8988T (cell line): ENCODE results near the gene LRP1B.

ENCODE experiments used
- DNase-seq: peaks from one replicate; pipeline ENCODE4 v3.0.0; 2011

The LRP1B gene

DNA sequence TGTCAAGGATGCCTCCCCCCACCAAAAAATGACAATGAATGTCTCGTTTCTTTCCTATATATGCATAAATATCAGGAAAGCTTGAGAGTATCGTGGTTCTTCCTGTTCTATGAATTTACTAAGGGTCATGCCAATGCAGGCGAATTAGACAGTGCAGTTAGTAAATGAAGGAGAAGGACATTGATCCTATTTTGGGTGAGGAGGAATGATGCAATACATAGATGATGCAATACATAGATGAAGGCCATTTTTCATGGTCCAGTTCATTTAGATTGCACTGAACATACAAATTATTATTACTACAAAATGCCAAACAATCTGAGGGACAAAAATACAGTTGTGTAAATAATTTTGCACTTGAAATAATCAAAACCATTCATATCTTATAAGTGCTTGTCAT, 1265.0 kb downstream of the LRP1B start:
- no peak for DNase-seq

GRCh38 chr2:140863713-140864112, 1267.1 kb downstream of the LRP1B start:
- DNase-seq: no peak

DNA sequence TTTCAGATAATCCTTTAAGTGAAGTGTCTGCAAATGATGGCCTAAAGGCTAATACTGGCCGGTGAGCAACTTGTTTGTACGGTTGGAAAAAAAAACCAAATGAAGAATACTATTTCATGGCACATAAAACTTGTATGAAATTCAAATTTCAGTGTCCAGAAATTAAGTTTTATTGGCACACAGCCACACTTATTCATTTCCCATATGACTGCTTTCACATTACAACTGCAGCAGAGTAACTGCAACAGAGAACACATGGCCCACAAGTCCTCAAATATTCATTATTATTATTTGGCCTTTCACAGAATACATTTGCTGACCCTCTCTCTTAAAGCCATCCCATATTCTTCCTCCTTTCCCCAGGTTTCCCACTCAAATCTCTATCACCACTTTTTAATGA, 1268.6 kb downstream of the LRP1B start:
- no peak for DNase-seq

- DNase-seq: no peak
Observed at GRCh38 chr2:140861666-140862065, 1269.2 kb downstream of the LRP1B start.

- no peak for DNase-seq
Observed at GRCh38 chr2:140855471-140855870, 1275.3 kb downstream of the LRP1B start.

GRCh38 chr2:140851258-140851981, 1279.4 kb downstream of the LRP1B start:
- DNase-seq: no peak

DNA sequence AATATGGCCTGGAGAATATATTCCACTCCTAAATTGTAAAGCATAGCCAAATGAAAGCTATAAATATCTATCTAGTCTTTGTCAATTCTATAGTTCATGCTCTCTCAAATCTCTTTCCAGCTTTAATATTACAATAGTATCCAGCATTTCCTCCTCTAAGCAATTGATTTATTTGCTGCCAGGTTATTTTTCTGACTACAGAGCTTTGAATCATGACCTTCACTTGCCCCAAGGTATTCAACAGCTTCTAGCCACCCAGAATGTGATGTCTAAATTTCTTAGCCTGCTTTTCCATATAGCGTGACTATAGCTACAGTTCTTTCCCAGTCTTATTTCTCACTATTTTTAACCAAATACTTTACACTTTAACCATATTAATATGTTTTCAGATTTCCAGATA, 1287.6 kb downstream of the LRP1B start:
- DNase-seq: no peak

- no peak for DNase-seq
Observed at GRCh38 chr2:140842110-140842509, 1288.7 kb downstream of the LRP1B start.

DNA sequence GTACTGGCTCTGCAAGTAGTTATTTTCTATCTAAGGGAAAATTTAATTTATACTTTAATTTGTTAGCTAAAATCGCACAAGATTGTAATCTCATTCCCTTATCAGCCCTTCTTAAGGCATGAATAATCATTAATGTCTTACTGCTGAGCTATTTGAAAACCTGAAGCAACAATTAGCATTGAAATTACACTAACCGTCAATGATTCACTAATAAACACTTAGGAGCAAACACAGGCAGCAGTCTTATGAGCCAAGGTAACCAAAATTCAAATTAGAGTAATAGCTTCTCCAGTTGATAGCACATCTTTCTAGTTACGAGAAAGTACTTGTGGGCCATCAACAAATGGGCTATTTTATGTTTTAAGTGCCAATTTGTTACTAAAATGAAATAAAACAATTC, 1289.7 kb downstream of the LRP1B start:
- no peak for DNase-seq

DNA sequence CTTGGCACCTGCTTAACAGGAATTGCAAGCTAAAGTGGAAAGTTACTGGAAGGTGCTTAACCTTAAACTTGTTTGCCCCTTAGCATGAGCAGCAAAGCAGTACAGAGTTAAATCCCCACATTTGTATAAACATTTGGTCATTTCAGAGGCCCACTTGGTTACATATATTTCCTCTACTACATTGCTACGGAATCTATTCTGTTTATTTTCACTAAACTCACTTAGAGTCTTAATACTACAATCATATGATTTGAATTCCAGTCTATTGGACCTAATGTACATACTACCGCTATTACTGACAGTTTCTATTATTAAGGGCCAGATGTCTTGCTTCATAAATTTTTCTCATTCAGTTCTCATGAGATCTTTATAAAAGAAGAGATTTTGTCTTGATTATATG, 1294.0 kb downstream of the LRP1B start:
- no peak for DNase-seq

DNA sequence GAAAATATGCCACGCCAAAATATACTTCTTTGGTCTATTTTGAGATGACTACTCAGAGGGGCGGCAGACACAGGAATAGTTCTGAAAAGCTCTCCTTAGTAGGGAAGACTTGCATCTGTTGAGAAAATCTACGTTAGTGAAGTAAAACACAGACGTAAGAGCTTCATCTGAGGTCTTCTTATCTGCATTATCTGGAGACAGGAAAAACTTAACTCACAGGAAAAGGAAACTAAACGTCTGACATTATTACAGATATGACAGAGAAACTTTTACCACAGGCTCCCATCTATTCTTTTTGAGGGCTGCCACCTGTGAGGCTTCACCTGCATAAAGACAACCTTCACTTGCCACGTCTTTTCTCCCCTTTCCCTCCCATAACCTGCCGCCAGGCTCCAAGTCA, 1295.7 kb downstream of the LRP1B start:
- no peak for DNase-seq

- no peak for DNase-seq
Observed at GRCh38 chr2:140814141-140814540, 1316.7 kb downstream of the LRP1B start.

GRCh38 chr2:140808820-140809219, 1322.0 kb downstream of the LRP1B start:
- DNase-seq: no peak

DNA sequence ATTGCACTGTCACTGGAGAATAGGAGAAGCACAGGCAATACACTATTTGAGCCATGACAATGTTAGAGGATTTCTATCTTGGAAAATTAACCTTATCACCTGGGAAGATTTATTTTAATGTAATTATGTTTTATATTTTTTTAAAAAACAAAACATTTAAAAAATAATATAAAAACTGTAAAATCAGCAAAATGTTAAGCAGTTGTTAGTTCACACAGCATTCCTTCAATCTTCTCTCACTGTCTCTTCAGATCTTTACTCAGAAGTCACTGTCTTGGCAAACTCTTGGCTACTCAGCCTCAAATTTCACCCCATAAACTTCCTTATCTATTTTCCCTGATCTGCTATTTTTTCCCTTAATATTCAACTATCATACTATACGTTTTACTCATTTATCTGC, 1322.6 kb downstream of the LRP1B start:
- no peak for DNase-seq

- no peak for DNase-seq
Observed at GRCh38 chr2:140804700-140805260, 1326.0 kb downstream of the LRP1B start.

- no peak for DNase-seq
Observed at GRCh38 chr2:140801311-140801710, 1329.5 kb downstream of the LRP1B start.

DNA sequence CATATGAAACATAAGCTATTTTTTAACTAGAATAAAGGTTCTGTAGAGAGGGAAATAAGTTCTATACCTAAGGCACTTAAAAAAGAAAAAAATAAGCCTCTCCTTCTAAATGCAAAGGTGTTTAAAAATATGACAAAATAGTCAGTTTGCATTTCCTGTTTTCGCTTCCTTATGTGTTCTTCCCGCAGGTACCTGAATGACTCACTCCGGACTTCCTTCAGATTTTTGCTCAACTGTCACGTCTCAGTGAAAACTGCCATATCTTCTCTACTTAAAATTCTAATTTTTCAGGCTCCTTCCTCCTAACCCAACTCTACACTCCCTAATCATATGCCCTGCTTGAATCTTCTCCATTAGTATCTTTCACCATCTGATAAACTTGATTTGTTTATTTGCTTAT, 1333.1 kb downstream of the LRP1B start:
- no peak for DNase-seq

DNA sequence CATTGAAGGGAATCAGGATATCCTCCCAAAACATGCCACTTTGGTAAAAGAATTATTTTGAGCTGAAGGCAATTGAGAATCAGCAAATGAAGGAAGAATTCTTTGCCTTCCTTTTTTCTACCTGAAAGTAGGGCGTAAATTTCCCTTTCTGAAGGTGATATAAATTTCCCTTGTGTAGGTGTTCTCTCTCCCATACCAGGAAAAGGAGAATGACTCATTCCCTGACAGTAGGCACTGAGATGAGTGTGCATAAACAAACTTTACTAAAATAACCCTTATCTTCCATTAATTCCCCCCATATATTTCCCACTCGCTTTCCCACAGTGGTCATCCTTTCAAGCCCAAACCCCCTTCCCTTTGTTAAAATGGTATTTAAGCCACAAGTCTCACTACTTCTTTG, 1339.0 kb downstream of the LRP1B start:
- DNase-seq: no peak

DNA sequence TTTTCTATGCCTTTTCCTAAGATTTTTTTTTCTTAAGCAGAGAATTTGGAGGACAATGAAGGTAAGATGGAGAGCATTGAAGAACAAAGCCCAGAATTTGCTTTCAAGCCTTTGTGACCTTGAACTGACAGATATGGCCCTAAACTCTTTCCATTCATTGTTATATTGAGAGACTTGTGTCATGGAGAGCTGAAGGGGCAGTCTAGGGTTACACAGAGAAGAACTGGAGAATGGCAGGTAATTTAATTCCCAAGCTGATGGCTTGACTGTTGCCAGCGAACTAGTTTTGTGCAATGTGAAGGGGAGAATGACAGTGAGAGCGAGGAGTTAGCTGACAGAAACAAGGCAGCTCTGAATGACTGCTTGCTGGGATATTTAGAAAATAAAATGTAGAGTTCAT, 1344.2 kb downstream of the LRP1B start:
- no peak for DNase-seq

GRCh38 chr2:140775411-140775810, 1355.4 kb downstream of the LRP1B start:
- DNase-seq: no peak

DNA sequence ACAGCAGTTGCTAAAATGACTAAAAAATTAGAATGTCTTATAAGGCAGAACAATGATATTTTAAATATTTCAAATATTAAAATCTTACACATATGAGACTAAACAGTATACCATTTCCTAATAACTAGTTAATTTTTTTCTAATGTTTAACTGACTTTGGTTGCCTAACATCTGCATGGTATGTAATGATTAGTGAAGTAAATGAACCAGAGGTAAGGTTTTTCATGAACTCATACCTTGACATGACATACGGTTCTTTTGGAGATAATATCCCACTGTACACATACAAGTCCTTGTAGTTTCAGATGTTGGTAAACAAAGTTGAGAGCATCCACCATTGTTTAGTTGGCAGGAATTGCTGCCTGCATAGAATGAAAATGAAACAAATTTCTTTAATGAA, 1360.2 kb downstream of the LRP1B start:
- DNase-seq: no peak

DNA sequence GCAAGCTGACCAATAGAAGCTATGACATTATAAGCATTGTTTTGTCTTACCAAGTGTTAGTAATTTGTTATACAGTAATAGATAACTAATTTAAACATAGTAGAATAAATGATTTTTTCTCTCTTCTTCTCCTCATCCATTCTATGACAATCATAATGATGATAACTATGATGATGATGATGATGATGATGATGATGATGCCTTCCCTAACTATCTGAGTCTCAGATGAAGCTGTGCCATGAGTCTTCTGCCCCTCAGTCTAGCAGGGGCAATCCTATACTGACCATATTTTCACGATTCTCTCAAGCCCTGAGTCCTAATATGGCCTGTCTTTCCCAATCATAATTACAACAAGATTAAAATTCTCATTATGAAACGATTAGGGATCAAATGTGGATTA, 1369.0 kb downstream of the LRP1B start:
- DNase-seq: no peak

DNA sequence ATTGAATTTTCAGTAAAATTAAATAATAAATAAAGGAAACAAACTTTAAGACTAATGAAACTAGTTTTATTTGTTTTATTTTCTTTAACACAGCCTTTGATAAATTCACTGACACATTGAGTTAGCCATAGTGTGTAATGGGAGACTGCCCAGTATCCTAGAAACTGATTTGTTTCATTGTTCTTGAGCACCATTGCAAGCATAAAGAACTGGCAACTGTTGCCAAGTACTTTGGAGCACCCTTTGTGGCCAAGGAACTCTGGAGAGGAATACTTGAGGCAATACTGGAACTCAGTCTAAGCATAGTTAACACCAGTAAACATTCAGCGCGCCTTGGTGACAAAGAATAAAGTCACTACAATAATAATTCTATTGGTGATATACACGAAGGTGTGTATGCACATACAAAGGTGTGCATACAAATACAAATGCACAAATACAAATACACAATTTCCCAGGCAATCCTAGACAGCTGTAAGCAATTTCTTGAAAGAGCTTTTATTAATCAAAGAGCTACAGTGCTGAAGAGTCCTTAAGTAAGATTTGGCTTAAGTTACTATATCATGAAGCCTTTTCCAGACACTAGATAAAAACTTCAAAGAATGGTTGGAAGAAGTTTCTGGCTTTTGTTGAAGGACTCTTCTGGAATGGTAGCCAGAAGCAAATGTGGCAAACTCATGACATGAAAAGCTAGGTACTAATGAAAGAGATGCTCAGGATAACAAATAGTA, 1371.2 kb downstream of the LRP1B start:
- DNase-seq: no peak

DNA sequence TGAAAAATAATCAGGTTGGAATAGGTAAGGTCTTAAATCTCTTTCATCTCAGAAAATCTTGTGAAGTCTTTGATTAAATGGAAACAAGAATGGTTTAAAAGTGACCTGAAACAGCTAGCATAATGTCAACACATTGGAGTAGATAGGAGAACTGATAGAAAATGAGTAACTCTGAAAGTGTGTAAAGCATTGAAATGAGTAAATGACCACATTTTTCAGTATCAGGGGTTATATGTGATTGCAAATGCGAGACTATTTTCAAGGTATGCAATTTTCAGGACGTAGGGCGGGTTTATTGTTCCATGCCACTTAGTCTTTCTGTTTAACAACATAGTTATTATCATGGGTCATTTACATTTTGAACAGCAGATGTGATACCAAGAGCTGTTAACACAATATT, 1383.2 kb downstream of the LRP1B start:
- no peak for DNase-seq

DNA sequence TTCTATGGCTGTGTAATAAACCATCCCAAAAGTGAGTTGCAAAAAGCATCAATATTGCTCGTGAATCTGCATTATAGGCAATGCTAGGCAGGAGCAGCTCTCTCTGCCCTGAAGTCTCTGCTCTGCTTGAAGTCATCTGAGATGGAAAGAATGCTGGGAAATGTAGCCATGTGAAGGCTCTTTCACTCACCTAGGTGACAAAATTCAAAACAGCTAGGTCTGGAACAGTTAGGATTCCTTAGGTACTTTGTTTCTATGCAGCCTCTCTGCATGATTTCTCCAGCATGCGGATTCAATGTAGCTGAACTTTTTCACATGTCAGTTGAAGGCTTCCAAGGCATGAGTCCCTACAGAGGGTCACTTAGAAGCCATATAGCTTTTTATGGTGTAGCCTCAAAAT, 1383.7 kb downstream of the LRP1B start:
- DNase-seq: no peak
